ENCODE measurements around the gene PCDHB10.
"Not testable (repeated sequence)": the region's sequence is repeated elsewhere in the genome, so short reads cannot be mapped to it uniquely, and the experiment has no call there.

The PCDHB10 gene

GRCh38 chr5:141192110-141192725 lies at the start of gene PCDHB10:
PCDHB10 (plus strand) TSS chr5:141192353; CDS start chr5:141192553, 200 bp downstream.
- DNase-seq = peak; percentile 34

- peak; percentile 9 for DNase-seq
Measured at GRCh38 chr5:141149812-141150211, 42.3 kb upstream of the PCDHB10 start, which contains the start of gene PCDHB6. PCDHB6 (plus strand) TSS chr5:141150057; CDS start chr5:141150258, 201 bp downstream.

DNA sequence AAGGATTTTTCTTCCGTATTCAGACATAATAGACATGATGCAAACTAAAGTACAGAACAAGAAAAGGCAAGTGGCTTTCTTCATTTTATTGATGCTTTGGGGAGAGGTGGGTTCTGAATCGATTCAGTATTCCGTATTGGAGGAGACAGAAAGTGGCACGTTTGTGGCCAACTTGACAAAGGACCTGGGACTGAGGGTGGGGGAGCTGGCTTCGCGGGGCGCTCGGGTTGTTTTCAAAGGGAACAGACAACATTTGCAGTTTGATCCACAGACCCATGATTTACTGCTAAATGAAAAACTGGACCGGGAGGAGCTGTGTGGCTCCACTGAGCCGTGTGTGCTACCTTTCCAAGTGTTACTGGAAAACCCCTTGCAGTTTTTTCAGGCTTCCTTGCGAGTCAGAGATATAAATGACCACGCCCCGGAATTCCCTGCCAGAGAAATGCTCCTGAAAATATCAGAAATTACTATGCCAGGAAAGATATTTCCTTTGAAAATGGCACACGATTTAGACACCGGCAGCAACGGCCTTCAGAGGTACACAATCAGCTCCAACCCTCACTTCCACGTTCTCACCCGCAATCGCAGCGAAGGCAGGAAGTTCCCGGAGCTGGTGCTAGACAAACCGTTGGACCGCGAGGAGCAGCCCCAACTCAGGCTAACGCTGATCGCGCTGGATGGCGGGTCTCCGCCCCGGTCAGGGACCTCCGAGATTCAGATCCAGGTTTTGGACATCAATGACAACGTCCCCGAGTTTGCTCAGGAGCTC lies 41.7 kb upstream of the PCDHB10 start:
- DNase-seq = no peak

DNA sequence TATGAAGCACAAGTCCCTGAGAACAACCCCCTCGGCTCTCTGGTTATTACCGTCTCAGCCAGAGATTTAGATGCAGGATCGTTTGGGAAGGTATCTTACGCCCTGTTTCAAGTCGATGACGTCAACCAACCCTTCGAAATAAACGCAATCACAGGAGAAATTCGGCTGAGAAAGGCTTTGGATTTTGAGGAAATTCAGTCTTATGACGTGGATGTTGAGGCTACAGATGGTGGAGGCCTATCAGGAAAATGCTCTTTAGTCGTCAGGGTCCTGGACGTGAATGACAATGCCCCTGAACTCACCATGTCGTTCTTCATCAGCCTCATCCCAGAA lies 41.2 kb upstream of the PCDHB10 start:
- no peak for DNase-seq

DNA sequence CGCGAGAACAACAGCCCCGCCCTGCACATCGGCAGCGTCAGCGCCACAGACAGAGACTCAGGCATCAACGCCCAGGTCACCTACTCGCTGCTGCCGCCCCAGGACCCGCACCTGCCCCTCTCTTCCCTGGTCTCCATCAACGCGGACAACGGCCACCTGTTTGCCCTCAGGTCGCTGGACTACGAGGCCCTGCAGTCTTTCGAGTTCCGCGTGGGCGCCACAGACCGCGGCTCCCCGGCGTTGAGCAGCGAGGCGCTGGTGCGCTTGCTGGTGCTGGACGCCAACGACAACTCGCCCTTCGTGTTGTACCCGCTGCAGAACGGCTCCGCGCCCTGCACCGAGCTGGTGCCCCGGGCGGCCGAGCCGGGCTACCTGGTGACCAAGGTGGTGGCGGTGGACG lies 40.5 kb upstream of the PCDHB10 start:
- DNase-seq = not testable (repeated sequence)

GRCh38 chr5:141152096-141152495 lies 40.1 kb upstream of the PCDHB10 start:
- not testable (repeated sequence) for DNase-seq

DNA sequence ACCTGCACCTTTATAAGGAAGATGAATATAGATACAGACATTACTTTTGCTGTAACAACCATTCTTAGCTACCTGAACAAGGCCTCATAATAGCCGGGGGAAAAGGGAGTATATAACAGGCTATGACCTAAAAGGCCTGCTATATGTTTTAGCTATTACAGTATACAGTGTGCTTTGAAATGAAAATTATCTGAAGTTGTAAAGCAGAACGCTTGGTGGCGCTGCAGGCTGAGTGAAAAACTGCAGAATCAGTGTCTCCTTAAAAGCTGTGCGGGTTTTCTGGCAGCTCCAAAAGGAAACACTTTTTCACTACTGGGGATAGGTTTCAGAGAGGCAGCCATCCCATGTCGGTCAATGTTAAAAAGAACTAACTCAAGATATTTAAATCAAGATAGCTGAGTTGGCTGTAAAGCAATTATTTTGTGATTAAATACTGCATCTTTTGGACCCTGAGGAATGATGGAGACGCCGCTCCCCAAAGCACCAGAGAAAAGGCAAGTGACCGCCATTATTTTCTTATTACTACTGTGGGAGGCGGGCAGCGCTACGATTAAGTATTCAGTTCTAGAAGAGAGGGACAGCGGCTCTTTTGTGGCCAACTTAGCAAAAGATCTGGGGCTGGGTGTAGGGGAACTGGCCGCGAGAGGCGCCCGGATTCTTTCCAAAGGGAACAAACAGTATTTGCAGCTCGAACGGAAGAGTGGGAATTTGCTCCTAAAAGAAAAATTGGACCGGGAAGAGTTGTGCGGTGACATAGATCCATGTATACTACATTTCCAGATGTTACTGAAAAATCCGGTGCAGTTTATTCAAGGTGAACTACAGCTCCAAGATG lies 36.4 kb upstream of the PCDHB10 start:
- no peak for DNase-seq

DNA sequence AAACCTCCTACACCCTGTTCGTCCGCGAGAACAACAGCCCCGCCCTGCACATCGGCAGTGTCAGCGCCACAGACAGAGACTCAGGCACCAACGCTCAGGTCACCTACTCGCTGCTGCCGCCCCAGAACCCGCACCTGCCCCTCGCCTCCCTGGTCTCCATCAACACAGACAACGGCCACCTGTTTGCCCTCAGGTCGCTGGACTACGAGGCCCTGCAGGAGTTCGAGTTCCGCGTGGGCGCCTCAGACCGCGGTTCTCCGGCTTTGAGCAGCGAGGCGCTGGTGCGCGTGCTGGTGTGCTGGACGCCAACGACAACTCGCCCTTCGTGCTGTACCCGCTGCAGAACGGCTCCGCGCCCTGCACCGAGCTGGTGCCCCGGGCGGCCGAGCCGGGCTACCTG lies 34.8 kb upstream of the PCDHB10 start:
- not testable (repeated sequence) for DNase-seq

GRCh38 chr5:141157901-141158300 lies 34.3 kb upstream of the PCDHB10 start:
- DNase-seq = not testable (repeated sequence)

- DNase-seq = peak; percentile 49
Measured at GRCh38 chr5:141172381-141173204, 19.6 kb upstream of the PCDHB10 start, which contains the start of gene PCDHB7. PCDHB7 (plus strand) TSS chr5:141172644; CDS start chr5:141172836, 192 bp downstream.

GRCh38 chr5:141174291-141175104 lies 17.7 kb upstream of the PCDHB10 start:
- not testable (repeated sequence) for DNase-seq

DNA sequence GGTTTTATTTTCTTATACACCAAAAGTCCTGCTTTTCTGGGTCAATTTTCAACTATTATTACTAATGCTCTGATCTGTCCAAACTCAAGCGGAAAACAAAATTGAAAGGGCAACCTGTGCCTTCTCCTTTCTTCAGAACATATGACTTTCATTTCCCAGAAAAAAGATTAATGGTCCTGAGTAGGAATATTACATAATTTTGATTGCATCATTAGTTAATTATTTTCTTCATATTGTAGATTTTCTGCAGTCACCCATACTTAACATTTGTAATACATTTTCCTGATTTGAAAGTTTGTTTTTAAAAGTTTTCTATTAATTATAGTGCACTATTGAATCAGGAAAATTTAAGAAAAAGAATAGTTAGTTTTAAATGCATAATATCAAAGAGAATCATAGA lies 16.2 kb upstream of the PCDHB10 start:
- DNase-seq = no peak

- DNase-seq = not testable (repeated sequence)
Measured at GRCh38 chr5:141177577-141178191, 14.5 kb upstream of the PCDHB10 start, which contains the start of gene PCDHB8. PCDHB8 (plus strand) TSS chr5:141177790; CDS start chr5:141178035, 245 bp downstream.

DNA sequence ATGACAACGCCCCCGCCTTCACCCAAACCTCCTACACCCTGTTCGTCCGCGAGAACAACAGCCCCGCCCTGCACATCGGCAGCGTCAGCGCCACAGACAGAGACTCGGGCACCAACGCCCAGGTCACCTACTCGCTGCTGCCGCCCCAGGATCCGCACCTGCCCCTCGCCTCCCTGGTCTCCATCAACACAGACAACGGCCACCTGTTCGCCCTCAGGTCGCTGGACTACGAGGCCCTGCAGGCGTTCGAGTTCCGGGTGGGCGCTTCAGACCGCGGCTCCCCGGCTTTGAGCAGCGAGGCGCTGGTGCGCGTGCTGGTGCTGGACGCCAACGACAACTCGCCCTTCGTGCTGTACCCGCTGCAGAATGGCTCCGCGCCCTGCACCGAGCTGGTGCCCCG lies 12.8 kb upstream of the PCDHB10 start:
- not testable (repeated sequence) for DNase-seq

GRCh38 chr5:141179876-141180275 lies 12.3 kb upstream of the PCDHB10 start:
- DNase-seq = not testable (repeated sequence)

- no peak for DNase-seq
Measured at GRCh38 chr5:141180313-141180712, 11.8 kb upstream of the PCDHB10 start.

GRCh38 chr5:141182248-141182647 lies 9.9 kb upstream of the PCDHB10 start, which contains the start of gene PCDHB16:
PCDHB16 (plus strand) TSS chr5:141182387; CDS start chr5:141182560, 173 bp downstream.
- no peak for DNase-seq

GRCh38 chr5:141184117-141184855 lies 7.9 kb upstream of the PCDHB10 start:
- DNase-seq = not testable (repeated sequence)

DNA sequence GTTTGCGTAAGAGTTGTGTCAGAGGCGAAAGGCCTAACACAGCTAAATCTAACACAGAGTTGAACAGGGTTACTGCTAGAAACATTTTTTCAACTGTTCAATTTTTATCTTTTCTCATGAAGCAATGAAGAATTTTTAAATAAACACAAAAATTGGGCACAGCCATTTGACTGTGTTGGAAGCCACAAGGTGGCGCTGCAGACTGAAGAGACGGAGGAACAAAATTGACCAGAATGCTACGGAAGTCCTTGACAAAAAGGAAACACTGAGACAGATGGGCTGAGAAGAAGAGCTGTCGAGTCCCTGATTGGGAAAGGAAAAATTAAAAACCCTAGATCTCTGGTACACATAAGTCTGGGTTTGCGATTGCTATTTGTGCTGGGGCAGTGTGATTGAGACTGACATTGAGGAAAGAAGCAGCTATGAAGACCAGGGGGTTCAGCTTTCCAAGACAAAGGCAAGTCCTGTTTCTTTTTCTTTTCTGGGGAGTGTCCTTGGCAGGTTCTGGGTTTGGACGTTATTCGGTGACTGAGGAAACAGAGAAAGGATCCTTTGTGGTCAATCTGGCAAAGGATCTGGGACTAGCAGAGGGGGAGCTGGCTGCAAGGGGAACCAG lies 5.1 kb upstream of the PCDHB10 start, which contains the start of gene PCDHB9:
TSS of gene PCDHB9 (plus strand) at position 265 of the 616 bp plus-strand sequence. CDS start at position 423, 158 bp downstream.
- peak; percentile 25 for DNase-seq

Data from RPMI8226 (cell line).